Activated T-helper 9 cell treated with anti-CD3 and anti-CD28 coated beads, Interleukin-2, amount 50 U/mL, for 16 hours (primary cell): Measurements from ENCODE around the gene CCDC82.

Experiments
- DNase-seq: peaks from one replicate; pipeline ENCODE4 v3.0.0-alpha.2; 2020; ENCODE audit warnings: low read depth

Gene CCDC82

DNA sequence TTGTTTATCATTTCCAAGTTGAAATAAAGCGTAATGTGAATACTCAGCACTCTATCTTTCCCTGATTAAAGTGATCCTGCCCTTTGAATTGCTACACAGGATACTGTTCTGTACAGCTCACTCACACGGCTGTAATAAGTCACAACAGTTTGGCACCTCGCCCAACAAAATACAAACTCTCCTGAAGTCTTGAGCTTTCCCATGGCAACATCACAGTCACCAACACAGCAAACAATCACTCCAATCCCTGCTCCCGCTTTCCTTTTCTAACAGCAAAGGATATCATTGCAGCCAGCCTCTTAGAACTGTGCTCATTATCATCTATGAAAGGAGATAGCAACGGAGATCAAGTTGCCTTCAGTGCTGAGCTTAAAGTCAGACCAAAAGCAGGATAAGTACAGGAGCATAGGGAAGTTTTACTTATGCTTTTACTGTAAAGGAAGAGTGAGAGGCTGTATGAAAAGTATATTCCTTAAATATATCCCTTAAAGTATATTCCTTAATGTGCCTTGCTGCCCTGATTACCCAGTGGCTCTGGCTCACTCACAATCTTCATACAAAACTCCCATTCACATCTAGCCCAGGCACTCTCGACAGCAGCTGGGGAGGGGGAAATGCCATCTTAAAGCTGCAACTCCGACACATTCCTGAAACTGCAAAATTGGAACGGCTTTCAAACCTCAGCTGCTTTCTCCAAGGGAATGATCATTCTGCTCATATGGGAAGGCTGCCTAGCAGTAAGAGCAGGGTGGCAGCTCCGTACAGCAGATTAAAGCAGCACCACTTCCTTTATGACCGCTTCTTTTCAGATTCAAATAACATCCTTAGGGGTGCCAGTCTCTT lies 82.6 kb downstream of the CCDC82 start:
- no peak for DNase-seq

DNA sequence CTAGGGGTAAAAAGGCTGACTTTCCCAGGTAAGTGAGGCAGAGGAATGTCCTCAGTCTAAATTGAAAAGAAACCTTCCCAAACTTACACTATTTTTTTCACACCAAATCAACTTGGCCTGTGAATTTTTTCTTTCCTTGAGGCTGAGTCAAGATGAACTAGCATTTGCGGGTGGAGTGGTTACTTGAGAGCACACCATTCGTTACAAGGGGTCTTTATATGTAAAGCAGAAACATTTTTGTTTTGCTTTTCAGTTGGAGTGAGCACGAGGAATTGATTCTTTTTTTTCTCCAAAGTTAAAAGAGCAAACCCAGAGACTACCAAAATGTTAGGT lies 83.1 kb downstream of the CCDC82 start:
- DNase-seq = no peak

DNA sequence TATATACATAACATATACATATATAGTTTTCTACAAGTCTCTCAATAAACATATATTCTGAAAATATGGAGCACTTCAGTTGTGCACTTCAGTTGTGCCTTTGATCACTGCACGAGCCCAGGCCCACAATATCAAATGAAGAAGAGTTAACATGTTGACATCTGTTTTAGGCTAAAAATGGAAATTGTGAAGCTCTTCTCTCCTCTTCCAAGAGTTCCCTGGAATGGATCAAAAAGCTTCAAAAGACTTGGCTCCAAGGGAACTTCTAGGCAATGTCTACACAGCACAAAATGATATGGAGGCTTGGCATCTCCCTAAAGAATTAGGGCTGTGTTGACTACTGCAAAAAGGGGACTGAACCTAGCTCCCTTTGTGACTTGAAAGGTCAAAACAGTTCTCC lies 83.6 kb downstream of the CCDC82 start:
- no peak for DNase-seq

DNA sequence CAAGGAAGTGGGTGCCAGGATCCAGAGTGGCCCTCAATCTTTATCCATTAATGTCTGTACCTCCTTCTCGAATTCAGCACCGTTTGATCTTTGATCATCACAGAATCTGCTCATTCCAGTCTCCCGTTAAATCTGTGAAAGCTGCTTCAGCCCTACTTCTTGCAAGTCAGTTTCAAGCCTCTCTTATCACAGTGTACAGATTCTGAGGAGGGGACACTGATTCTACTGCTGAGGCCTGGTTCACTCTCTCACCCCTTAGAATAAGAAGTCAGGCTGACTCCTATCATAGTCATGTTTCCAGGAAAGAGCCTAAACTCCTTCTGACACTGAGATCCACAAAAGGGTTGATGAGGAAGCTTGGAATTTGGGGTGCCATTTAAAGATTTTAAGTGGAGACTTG lies 85.7 kb downstream of the CCDC82 start:
- DNase-seq = no peak

DNA sequence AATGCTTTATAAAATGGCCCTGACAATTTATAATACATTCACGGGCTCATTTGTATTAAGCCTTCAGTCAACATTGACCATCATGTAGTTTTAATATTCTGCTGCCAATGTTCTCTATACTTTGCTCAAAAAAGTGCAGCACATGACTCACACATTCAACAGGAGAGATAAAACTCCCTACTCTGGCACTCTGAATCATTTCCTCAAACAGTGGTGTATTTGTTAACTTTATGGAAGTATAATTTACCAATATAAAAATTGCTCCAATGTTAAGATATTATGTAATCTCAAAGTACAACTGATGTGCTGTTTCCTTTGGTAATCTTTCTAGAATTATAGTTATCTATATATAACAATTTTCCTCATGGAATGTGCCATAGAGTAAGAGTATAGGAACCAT lies 86.6 kb downstream of the CCDC82 start:
- DNase-seq = no peak
